Thoracic aorta (tissue), 2 donors: ENCODE data around the gene R3HDM2. TPM values are rescaled to one million over a fixed set of nuclear protein-coding genes. Genes with fewer than 3 reads are reported as not detected.

ENCODE experiments used
- ATAC-seq: fragments of 150-250 bp; one replicate; pipeline ENCODE4 v1.8.0; 2017; ENCODE audit warnings: low read depth; ENCODE audit not compliant: insufficient number of reproducible peaks, low FRiP score
- DNase-seq: peaks from one replicate; pipeline ENCODE4 v3.0.0-alpha.2; 2020; ENCODE audit warnings: low spot score
- H3K27ac ChIP-seq, 2 donors: fragments of 200-600 bp; sonication (generic); 1 replicate in 1 of 2; 2 replicates in 1 of 2; pipeline ENCODE4 v1.5.1; 2016; ENCODE audit warnings: mild to moderate bottlenecking in 2 of 2, moderate library complexity in 2 of 2
- H3K27me3 ChIP-seq: fragments of 200-600 bp; sonication (generic); replicated peaks from 2 replicates; pipeline ENCODE4 v1.6.0; 2016; ENCODE audit warnings: mild to moderate bottlenecking; ENCODE audit not compliant: insufficient read depth
- H3K36me3 ChIP-seq: fragments of 200-600 bp; sonication (generic); one replicate; pipeline ENCODE4 v1.5.1; 2016
- H3K4me1 ChIP-seq, 2 donors: fragments of 200-600 bp; sonication (generic); 1 replicate in 1 of 2; 2 replicates in 1 of 2; pipeline versions ENCODE4 v1.5.1 to v1.6.0; 2016; ENCODE audit warnings: low read depth in 2 of 2, mild to moderate bottlenecking in 1 of 2; ENCODE audit not compliant: control insufficient read depth in 1 of 2
- H3K4me3 ChIP-seq: fragments of 200-600 bp; sonication (generic); 2 replicates; pipeline ENCODE4 v1.5.1; 2016; ENCODE audit warnings: mild to moderate bottlenecking
- H3K9me3 ChIP-seq: fragments of 200-600 bp; sonication (generic); 2 replicates; pipeline ENCODE4 v1.5.1; 2016
- total RNA-seq, 2 donors: library from RNA; depleted of rRNA; stranded (reverse); fragments of >200 nt; gene quantifications; one replicate each; pipeline versions ENCODE4 v1.1.0 to v1.2.3, GENCODE V29; 2016
- TF ChIP-seq, protein P1 (sequence below): fragments of 200-600 bp; sonication (generic); IDR thresholded peaks from one replicate; pipeline ENCODE4 v1.5.1; 2019; ENCODE audit warnings: antibody characterized with exemption

R3HDM2 gene
- total RNA-seq, 2 donors from 2014 or later = 26.5 to 62.4 TPM

DNA sequence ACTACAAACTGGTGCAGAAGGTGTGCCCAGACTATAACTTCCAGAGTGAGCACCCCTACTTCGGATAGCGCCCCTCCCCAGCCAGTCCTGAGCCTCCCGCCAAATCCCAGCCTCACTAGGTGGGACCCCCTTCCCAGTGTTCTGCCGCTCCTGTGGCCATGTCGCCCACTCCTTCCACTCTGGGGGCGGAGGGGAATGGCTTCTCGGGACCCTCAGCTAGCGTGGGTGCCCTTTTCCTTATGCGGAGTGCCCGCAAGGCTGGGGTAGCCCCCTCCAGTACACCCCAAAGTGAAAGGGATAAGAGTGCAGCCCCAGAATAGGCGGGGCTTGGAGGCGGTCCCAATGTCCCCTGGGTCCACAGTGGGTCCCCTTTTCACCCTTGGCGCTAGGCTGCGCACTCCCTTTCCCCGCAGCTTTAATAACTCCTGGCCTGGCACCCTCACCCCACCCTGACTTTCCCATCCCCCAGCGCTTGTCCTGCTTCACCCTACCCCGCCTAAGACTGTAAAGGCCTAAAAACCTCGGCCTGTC is 205.1 kb downstream of the R3HDM2 start:
- Histone ChIP-seq H3K4me3 (no peak overlapping the region), H3K4me1 (peaks cover 9 to 21% of the 10 kb centered on the region in 2 donors), H3K36me3 (no peaks in the 10 kb centered on the region), H3K9me3 (no peaks in the 10 kb centered on the region), H3K27me3 (peaks cover 19% of the 10 kb centered on the region), H3K27ac (no peak overlapping the region)
- TF ChIP-seq, protein P1, sequence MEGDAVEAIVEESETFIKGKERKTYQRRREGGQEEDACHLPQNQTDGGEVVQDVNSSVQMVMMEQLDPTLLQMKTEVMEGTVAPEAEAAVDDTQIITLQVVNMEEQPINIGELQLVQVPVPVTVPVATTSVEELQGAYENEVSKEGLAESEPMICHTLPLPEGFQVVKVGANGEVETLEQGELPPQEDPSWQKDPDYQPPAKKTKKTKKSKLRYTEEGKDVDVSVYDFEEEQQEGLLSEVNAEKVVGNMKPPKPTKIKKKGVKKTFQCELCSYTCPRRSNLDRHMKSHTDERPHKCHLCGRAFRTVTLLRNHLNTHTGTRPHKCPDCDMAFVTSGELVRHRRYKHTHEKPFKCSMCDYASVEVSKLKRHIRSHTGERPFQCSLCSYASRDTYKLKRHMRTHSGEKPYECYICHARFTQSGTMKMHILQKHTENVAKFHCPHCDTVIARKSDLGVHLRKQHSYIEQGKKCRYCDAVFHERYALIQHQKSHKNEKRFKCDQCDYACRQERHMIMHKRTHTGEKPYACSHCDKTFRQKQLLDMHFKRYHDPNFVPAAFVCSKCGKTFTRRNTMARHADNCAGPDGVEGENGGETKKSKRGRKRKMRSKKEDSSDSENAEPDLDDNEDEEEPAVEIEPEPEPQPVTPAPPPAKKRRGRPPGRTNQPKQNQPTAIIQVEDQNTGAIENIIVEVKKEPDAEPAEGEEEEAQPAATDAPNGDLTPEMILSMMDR = no peak
- ATAC-seq (no peak), DNase-seq (no peak)

DNA sequence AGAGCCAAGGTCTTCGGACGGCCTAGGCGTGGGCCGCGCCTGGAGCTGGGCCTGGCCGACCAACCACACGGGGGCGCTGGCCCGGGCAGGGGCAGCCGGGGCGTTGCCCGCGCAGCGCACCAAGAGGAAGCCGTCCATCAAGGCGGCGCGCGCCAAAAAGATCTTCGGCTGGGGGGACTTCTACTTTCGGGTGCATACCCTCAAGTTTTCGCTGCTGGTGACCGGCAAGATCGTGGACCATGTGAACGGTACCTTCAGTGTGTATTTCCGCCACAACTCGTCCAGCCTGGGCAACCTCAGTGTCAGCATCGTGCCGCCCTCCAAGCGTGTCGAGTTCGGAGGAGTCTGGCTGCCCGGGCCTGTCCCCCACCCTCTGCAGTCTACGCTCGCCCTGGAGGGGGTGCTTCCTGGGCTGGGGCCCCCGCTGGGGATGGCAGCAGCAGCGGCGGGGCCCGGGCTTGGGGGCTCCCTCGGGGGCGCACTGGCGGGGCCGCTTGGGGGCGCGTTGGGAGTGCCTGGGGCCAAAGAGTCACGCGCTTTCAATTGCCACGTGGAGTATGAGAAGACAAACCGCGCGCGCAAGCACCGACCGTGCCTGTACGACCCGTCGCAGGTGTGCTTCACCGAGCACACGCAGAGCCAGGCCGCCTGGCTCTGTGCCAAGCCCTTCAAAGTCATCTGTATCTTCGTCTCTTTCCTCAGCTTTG is 205.7 kb downstream of the R3HDM2 start:
- Histone ChIP-seq H3K27me3 (peaks cover 19% of the 10 kb centered on the region), H3K27ac (no peak overlapping the region), H3K4me3 (peak overlapping the region; percentile 42), H3K4me1 (peaks cover 3 to 14% of the 10 kb centered on the region in 2 donors), H3K9me3 (no peaks in the 10 kb centered on the region), H3K36me3 (no peaks in the 10 kb centered on the region)
- DNase-seq (no peak), ATAC-seq (no peak)
- TF ChIP-seq, protein P1 = peak; percentile 42

DNA sequence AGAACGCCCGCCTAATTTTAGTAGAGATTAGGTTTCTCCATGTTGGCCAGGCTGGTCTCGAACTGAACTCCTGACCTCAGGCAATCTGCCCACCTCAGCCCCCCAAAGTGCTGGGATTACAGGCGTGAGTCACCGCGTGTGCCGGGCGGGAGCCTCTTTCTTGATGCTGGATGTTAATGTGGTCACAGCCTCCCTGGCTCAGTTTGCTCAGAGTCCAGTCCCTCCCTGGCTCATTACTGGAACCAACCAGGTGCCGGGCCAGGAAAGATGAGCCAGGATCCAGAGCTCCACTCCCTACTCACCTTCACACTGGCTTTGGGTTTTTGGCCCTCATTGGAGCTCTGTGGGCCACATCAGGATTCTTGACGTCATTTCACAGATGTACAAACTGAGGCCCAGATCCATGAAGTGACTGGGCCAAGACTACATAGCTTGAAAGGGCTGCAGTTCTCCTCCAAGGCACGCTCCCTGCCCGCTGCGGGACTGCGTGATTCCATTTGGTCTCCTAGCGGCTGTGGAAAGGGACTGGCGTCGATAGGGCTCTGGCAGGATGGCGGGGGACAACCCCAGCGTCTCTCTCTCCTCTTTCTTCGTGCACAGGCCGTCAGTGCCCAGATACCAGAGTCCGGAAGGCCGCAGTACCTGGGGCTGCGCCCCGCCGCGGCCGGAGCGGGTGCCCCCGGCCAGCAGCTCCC is 206.4 kb downstream of the R3HDM2 start:
- Histone ChIP-seq H3K4me3 (peak overlapping the region; percentile 42), H3K27me3 (peaks cover 19% of the 10 kb centered on the region), H3K9me3 (no peaks in the 10 kb centered on the region), H3K27ac (no peak overlapping the region), H3K4me1 (peaks cover 3 to 11% of the 10 kb centered on the region in 2 donors), H3K36me3 (no peaks in the 10 kb centered on the region)
- DNase-seq (no peak), ATAC-seq (no peak)
- TF ChIP-seq, protein P1 = no peak

DNA sequence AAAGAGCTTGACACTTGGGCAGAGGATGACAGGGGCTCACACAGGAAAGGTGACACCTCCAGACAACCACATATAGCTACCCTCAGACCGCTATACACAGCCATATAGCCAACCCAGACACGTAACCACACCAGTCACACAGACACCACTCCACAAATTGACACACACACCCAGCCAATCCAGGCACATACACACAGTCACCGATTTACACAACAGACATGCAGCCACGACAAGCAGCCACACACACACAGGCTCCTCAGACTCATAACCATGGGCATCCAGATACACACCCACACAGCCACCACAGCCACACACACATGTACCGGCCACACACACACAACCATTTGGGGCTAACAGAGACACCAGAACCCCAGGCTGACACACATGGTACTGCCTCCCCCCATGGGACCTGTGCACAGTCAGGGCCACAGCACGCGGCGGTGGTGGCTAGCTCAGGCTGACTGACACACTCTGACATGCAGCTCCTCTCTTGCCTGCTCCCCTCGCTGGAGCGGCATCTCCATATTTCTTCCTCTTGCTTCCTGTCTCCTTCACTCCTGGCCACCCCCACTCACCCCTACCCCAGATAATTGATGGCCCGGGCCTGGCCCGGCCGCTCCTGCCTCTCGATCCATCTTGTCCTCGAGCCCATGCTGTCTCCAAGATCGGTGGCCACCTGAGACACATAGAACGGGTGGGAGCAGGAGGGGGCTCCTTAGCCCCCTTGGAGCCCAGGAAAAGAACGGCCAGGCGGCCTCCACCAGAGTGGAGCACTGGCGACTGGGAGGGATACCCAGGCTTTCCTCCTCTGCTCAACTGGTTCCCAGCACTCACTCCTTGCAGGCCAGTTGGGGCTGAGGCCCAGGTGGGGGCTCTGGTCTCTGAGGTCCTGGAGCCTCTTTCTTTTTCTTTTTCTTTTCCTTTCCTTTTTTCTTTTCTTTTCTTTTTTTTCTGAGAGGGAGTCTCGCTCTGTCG is 207.4 kb downstream of the R3HDM2 start:
- TF ChIP-seq, protein P1 = no peak
- Histone ChIP-seq H3K27ac (no peak overlapping the region), H3K36me3 (no peaks in the 10 kb centered on the region), H3K9me3 (no peaks in the 10 kb centered on the region), H3K27me3 (peaks cover 28% of the 10 kb centered on the region), H3K4me1 (peaks cover 0 to 4% of the 10 kb centered on the region in 2 donors), H3K4me3 (no peak overlapping the region)
- DNase-seq (no peak), ATAC-seq (no peak)
